Measurements from ENCODE around the gene ANKRD44.

Gene ANKRD44

DNA sequence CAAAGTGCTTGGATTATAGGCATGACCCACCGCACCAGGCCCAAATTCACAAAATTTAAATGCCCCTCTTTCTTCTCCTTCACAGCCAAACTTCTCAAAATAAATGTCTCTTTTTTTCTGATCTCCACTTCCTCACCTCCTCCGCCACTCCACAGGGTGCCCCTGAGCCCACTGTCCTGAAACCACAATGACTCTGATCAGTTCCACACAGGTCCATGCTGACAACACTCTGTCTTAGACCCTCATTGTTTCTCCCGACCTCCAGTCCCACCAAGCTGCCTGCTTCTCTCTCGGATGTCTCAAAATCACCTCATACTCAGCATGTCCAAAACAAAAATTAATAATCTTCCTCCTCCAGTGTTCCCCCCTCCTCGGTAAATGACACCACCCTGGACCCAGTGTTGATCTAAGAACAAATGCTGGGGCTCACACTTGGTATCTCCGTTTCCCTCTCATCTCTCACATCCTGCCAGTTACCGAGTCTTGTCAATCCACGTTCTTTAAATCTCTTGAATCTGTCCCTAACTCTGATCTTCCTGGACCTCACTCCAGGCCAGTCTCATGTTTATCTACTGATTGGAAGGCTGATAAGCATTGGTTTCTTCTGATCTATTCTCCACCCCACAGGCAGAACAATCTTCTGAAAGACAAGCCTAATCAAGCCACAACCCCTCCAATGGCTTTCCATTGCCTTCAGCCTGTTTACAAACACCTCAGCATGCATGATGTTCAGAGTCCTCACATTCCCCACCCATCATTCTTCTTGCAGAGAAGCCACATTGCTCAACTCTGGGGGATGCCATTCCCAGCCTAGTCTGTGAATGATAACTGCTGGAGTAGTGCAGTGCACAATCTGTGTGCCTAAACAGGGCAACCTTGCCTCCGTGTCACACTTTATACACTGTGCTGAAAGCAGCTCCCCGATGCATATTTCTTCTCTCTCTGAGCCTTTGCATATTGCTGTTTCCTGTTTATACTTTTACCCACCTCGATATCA is 12.4 kb upstream of the ANKRD44 start:
- DNase-seq (ENCODE audit: low read depth), result no peak
- H3K4me3 ChIP-seq (ENCODE audit: low read depth, low read length), result no peak overlapping the region

DNA sequence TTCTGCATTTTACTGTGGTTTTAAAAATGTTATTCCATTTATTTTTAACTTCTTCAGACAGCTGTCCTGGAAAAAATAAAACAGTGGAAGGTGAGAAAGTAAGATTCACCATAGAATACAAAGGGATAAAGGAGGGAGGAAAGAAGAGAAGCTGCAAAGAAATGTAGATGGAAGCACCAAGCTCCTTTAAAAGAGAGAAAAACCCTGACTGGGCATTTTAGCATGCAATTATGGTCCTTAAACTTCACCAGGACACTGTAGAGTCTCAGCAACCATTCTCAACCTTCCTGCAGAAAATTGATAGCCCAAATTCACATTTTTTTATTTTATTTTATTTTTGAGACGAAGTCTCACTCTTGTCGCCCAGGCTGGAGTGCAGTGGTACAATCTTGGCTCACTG is 11.6 kb upstream of the ANKRD44 start:
- H3K4me3 ChIP-seq (ENCODE audit: low read depth, low read length), result no peak overlapping the region
- no peak for DNase-seq (ENCODE audit: low read depth)

DNA sequence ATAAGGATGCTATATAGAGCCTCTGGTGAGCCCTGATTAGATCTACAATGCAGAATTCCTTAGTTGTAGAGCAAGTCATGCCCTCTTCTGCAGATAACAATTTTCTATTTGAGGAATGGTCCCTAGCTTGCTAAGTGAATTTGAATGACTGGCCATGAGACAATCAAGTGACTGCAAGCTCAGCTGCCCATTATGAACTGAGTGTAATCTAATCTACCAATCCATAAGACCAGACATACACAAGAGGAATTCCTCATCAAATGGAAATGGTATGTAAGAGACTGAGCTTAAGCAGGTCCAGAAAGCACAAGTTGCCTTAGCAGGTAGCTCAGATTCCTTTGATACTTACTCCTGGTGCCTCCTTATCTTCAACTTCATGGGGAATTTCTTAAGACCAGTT is 4.8 kb upstream of the ANKRD44 start:
- H3K4me3 ChIP-seq (ENCODE audit: low read depth, low read length), result no peak overlapping the region
- no peak for DNase-seq (ENCODE audit: low read depth)

- no peak overlapping the region for H3K4me3 ChIP-seq (ENCODE audit: low read depth, low read length)
- DNase-seq (ENCODE audit: low read depth), result no peak
Observed at GRCh38 chr2:197312186-197312585, 1.6 kb upstream of the ANKRD44 start.

DNA sequence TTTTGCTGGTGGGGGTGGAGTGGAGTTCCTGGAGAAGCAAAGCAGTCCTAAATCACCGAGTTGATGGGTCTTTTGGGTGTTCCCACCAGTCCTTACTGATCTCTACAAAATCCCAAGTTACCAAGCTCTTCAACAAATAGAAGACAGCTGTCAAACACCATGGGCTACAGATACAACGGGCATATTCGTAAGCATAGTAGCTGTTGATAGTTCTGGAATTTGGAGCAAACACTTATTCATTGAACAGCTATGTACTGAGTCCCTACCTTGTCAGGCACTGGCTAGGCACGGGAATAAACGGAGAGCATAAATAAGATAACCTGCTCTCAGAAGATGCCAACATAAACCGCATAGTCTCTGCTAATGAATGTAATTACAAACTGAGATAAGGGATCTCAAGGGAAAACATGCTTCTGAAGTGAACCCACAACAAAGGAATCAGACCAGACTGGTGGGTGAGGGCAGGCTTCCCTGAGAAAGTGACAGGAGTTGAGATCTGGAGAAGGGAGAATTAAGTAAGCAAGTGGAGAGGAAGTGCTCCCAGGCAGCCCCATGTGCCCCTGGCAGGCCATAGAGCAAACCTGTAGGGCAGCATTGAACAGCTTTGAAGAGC is 947 bp upstream of the ANKRD44 start:
- DNase-seq (ENCODE audit: low read depth), result no peak
- H3K4me3 ChIP-seq (ENCODE audit: low read depth, low read length), result peak overlapping the region; percentile 61

GRCh38 chr2:197310987-197311420 is 424 bp upstream of the ANKRD44 start:
- DNase-seq (ENCODE audit: low read depth), result no peak
- H3K4me3 ChIP-seq (ENCODE audit: low read depth, low read length), result peak overlapping the region; percentile 61

- no peak for DNase-seq (ENCODE audit: low read depth)
Observed at GRCh38 chr2:197309691-197310231, 819 bp downstream of the ANKRD44 start.

GRCh38 chr2:197308996-197309690 is 1.4 kb downstream of the ANKRD44 start:
- H3K4me3 ChIP-seq (ENCODE audit: low read depth, low read length), result peak overlapping the region; percentile 61
- DNase-seq (ENCODE audit: low read depth), result no peak

More at GRCh38 chr2:197309691-197310231, 819 bp downstream of the ANKRD44 start:
- peak overlapping the region; percentile 61 for H3K4me3 ChIP-seq (ENCODE audit: low read depth, low read length)

DNA sequence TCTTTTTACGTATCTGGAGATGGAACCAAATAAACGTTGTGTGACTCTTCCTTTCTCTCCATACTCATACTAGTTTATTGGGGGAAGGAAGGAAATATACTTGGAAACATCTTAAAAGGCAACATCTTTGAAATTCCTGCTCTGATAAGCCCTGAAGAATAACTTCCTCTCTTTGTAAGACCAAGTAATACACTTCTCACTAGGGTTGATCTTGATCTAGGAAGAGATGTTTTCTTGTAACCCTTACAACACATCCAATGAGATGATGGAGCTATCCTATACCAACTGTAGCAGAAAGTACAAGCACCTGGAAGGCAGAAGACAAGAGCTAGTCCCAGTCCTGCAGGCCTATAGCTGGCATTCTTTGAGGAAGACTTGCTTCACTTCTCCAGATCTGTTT is 2.0 kb downstream of the ANKRD44 start:
- H3K4me3 ChIP-seq (ENCODE audit: low read depth, low read length), result no peak overlapping the region
- no peak for DNase-seq (ENCODE audit: low read depth)

- no peak for DNase-seq (ENCODE audit: low read depth)
Observed at GRCh38 chr2:197307933-197308521, 2.6 kb downstream of the ANKRD44 start.

GRCh38 chr2:197307236-197307932 is 3.2 kb downstream of the ANKRD44 start:
- H3K4me3 ChIP-seq (ENCODE audit: low read depth, low read length), result no peak overlapping the region
- no peak for DNase-seq (ENCODE audit: low read depth)

More at GRCh38 chr2:197307933-197308521, 2.6 kb downstream of the ANKRD44 start:
- H3K4me3 ChIP-seq (ENCODE audit: low read depth, low read length), result no peak overlapping the region

DNA sequence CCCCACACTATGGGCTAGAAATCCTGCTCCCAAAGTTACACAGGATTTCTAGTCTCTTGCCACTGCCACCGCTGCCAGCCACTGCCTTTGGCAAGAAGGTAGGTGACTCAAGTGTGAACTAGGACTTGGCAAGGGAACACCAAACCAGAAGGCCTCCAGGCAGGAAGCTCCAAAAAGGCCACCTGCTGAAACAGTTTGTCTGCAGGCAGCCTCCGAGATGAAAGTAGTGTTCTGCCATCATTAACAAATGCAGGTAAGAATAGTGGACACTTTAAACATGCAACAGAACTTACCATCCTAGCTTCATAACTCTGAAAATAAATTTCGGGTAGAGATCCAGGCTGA is 3.9 kb downstream of the ANKRD44 start:
- H3K4me3 ChIP-seq (ENCODE audit: low read depth, low read length), result no peak overlapping the region
- no peak for DNase-seq (ENCODE audit: low read depth)

- no peak for DNase-seq (ENCODE audit: low read depth)
- no peak overlapping the region for H3K4me3 ChIP-seq (ENCODE audit: low read depth, low read length)
Observed at GRCh38 chr2:197306024-197306695, 4.4 kb downstream of the ANKRD44 start.

DNA sequence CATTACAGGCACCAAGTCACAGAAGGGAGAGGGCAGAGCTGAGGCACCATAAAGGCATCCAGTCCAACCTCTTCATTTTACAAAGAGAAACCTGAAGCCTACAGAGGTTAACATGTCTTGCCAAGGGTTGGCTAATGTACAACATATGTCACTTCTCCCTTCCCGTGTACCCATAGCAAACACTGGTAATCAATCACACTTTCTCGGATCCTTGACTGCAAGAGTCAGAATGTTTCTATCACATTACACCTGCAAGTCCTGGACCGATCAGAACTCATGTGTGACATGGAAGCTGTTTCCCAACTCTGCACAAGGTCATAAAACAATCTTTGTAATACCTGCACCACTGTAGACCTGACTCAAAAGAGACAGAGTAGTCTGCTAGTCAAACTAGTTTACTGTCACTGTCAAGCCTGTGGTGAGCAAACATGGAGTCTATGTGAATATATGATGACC is 6.0 kb downstream of the ANKRD44 start:
- H3K4me3 ChIP-seq (ENCODE audit: low read depth, low read length), result no peak overlapping the region
- DNase-seq (ENCODE audit: low read depth), result no peak

- no peak overlapping the region for H3K4me3 ChIP-seq (ENCODE audit: low read depth, low read length)
- DNase-seq (ENCODE audit: low read depth), result no peak
Observed at GRCh38 chr2:197300139-197300538, 10.4 kb downstream of the ANKRD44 start.

- no peak overlapping the region for H3K4me3 ChIP-seq (ENCODE audit: low read depth, low read length)
- no peak for DNase-seq (ENCODE audit: low read depth)
Observed at GRCh38 chr2:197298609-197299008, 12.0 kb downstream of the ANKRD44 start.

- no peak for DNase-seq (ENCODE audit: low read depth)
- H3K4me3 ChIP-seq (ENCODE audit: low read depth, low read length), result no peak overlapping the region
Observed at GRCh38 chr2:197297772-197298318, 12.7 kb downstream of the ANKRD44 start.

DNA sequence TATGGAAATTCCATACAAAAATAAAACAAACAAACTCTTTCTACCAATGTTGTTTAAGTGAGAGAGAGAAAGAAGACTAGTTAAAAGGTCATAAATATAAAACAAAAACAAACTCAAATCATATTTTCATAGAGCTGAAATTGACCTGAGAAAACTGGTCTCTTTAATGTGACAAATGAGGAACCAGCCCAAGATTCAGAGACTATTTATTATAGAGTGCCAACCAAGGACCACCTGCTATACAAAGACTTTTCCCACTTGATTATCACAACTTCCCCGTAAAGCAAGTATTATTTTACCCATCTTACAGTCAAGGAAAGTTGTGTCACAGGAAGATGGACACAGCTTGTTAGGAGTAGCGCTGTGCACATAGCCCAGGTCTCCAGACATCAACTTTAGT is 13.3 kb downstream of the ANKRD44 start:
- no peak overlapping the region for H3K4me3 ChIP-seq (ENCODE audit: low read depth, low read length)
- DNase-seq (ENCODE audit: low read depth), result no peak
